HepG2 (cell line): Measurements from ENCODE around the gene GRHPR.

Experiments used
- JUND ChIP-seq: sonication (generic); formaldehyde crosslinking; IDR thresholded peaks from 2 replicates; pipeline ENCODE4 v1.8.0; 2022; ENCODE audit warnings: mild to moderate bottlenecking, missing genetic modification reagents
- MEIS2 ChIP-seq: sonication (generic); formaldehyde crosslinking; IDR thresholded peaks from 2 replicates; pipeline ENCODE4 v1.9.0; 2021; ENCODE audit warnings: mild to moderate bottlenecking, missing genetic modification reagents
- POLR2A ChIP-seq, 2 experiments: IDR thresholded peaks; 2 replicates each; pipeline ENCODE4 v1.6.1; 2011; ENCODE audit warnings: low read depth in 2 of 2, low read length in 2 of 2, mild to moderate bottlenecking in 1 of 2, moderate library complexity in 1 of 2; ENCODE audit not compliant: insufficient read depth in 1 of 2
- POLR2AphosphoS5 ChIP-seq: IDR thresholded peaks from 2 replicates; pipeline ENCODE4 v1.6.1; 2012; ENCODE audit warnings: low read depth, low read length
- RAD21 ChIP-seq: fragments of 450-650 bp; formaldehyde crosslinking; IDR thresholded peaks from 2 replicates; pipeline ENCODE4 v1.5.0; 2020; ENCODE audit warnings: mild to moderate bottlenecking
- REST ChIP-seq, 2 experiments: IDR thresholded peaks; 2 replicates each; pipeline ENCODE4 v1.6.1; 2011 to 2012; ENCODE audit warnings: low read length in 2 of 2, borderline replicate concordance in 1 of 2, low read depth in 1 of 2, mild to moderate bottlenecking in 1 of 2, moderate library complexity in 1 of 2
- RNF2 ChIP-seq: fragments of 450-650 bp; conservative IDR thresholded peaks from 2 replicates; pipeline ENCODE4 v1.6.1; 2016; ENCODE audit warnings: low read depth
- STAG1 ChIP-seq: sonication (generic); formaldehyde crosslinking; IDR thresholded peaks from 2 replicates; pipeline ENCODE4 v1.4.0; 2020; ENCODE audit warnings: missing genetic modification reagents
- ZBTB10 ChIP-seq: sonication (generic); formaldehyde crosslinking; IDR thresholded peaks from 2 replicates; pipeline ENCODE4 v1.4.0; 2020; ENCODE audit warnings: missing genetic modification reagents, borderline replicate concordance
- ZNF263 ChIP-seq: sonication (generic); formaldehyde crosslinking; IDR thresholded peaks from 2 replicates; pipeline ENCODE4 v1.4.0; 2020; ENCODE audit warnings: missing genetic modification reagents
- ZNF615 ChIP-seq: sonication (generic); formaldehyde crosslinking; IDR thresholded peaks from 2 replicates; pipeline ENCODE4 v1.5.0; 2020; ENCODE audit warnings: mild to moderate bottlenecking, missing genetic modification reagents, borderline replicate concordance
- ZZZ3 ChIP-seq: sonication (generic); formaldehyde crosslinking; IDR thresholded peaks from 2 replicates; pipeline ENCODE4 v1.4.0; 2020; ENCODE audit warnings: missing genetic modification reagents, mild to moderate bottlenecking, borderline replicate concordance
- TF ChIP-seq, protein P1 (sequence below): sonication (generic); formaldehyde crosslinking; IDR thresholded peaks from 2 replicates; pipeline ENCODE4 v1.5.0; 2020; ENCODE audit warnings: mild to moderate bottlenecking, missing genetic modification reagents, moderate library complexity

DNA sequence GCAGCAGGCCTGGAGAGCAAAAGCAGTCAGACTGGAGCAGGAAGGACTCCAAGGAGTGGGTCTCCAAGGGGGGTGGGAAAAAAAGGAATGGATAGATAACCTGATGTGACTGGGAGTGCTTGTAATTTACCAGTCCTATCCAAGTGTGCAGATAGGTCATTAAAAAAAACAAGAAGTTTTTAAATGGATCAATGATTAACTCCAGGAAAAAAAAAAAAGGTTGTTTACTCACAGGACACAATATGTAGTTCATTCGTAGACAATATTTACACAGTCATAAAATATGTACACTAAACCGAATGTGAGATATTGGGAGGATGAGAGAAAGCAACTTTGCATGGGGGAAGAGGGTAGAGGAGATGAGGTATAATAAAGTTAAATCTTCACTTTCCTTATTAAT is 22.4 kb downstream of the GRHPR start:
- TF ChIP-seq, protein P1, sequence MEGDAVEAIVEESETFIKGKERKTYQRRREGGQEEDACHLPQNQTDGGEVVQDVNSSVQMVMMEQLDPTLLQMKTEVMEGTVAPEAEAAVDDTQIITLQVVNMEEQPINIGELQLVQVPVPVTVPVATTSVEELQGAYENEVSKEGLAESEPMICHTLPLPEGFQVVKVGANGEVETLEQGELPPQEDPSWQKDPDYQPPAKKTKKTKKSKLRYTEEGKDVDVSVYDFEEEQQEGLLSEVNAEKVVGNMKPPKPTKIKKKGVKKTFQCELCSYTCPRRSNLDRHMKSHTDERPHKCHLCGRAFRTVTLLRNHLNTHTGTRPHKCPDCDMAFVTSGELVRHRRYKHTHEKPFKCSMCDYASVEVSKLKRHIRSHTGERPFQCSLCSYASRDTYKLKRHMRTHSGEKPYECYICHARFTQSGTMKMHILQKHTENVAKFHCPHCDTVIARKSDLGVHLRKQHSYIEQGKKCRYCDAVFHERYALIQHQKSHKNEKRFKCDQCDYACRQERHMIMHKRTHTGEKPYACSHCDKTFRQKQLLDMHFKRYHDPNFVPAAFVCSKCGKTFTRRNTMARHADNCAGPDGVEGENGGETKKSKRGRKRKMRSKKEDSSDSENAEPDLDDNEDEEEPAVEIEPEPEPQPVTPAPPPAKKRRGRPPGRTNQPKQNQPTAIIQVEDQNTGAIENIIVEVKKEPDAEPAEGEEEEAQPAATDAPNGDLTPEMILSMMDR (CRISPR knock-in tag): no peak
- TF ChIP-seq POLR2AphosphoS5 (0 out of 2 replicates have a peak, but pooled peaks have one; percentile 16), ZBTB10 (CRISPR knock-in tag) (no peak), MEIS2 (CRISPR knock-in tag) (no peak), JUND (CRISPR knock-in tag) (no peak), ZZZ3 (CRISPR knock-in tag) (no peak), RNF2 (no peak), REST (IDR thresholded peaks at IDR 0.05; ENCODE audit: borderline replicate concordance in 1 of 2, low read depth in 1 of 2, low read length in 2 of 2) (no peak), ZNF263 (no peak), RAD21 (CRISPR knock-in tag) (no peak), POLR2A (IDR thresholded peaks at IDR 0.05; ENCODE audit: insufficient read depth in 1 of 2, low read depth in 2 of 2, low read length in 2 of 2) (no peak), ZNF615 (no peak), STAG1 (CRISPR knock-in tag) (no peak)
